Measurements from ENCODE around the gene SEPTIN14. TPM values are rescaled to one million over a fixed set of nuclear protein-coding genes. Genes with fewer than 3 reads are reported as not detected.
"Not testable (repeated sequence)": the region's sequence is repeated elsewhere in the genome, so short reads cannot be mapped to it uniquely, and the experiment has no call there.

SEPTIN14 gene
- total RNA-seq, 1 donor from 2014 or later: not detected

DNA sequence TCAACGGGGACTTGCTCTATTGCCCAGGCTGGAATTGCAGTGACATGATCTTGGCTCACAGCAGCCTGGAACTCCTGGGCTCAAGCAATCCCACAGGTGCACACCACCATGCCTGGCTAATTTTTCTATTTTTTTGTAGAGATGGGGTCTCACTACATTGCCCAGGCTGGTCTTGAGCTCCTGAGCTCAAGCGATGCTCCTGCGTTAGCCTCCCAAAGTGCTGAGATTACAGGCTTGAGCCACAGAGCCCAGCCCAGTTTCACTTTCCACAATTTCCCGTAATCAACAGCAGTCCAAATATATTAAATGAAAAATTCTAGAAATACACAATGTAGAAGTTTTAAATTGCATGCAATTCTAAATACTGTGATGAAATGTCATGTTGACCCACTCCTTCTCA, 24.0 kb downstream of the SEPTIN14 start:
- no peak for FAIRE-seq
- Histone ChIP-seq H3K27me3 (ENCODE audit: control insufficient read depth, insufficient read depth, low read length) (no peaks in the 10 kb centered on the region), H3K36me3 (ENCODE audit: control insufficient read depth, insufficient read depth, low read length) (no peaks in the 10 kb centered on the region), H3K4me3 (ENCODE audit: low read depth, low read length) (no peak overlapping the region)
- TF ChIP-seq, protein P1, sequence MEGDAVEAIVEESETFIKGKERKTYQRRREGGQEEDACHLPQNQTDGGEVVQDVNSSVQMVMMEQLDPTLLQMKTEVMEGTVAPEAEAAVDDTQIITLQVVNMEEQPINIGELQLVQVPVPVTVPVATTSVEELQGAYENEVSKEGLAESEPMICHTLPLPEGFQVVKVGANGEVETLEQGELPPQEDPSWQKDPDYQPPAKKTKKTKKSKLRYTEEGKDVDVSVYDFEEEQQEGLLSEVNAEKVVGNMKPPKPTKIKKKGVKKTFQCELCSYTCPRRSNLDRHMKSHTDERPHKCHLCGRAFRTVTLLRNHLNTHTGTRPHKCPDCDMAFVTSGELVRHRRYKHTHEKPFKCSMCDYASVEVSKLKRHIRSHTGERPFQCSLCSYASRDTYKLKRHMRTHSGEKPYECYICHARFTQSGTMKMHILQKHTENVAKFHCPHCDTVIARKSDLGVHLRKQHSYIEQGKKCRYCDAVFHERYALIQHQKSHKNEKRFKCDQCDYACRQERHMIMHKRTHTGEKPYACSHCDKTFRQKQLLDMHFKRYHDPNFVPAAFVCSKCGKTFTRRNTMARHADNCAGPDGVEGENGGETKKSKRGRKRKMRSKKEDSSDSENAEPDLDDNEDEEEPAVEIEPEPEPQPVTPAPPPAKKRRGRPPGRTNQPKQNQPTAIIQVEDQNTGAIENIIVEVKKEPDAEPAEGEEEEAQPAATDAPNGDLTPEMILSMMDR (IDR thresholded peaks at IDR 0.05; ENCODE audit: insufficient read depth, low read length, severe bottlenecking): no peak
- no peak for DNase-seq (ENCODE audit: low read depth)

GRCh38 chr7:55827577-55827976, 35.0 kb downstream of the SEPTIN14 start:
- no peaks in the 10 kb centered on the region for H3K36me3 ChIP-seq (ENCODE audit: control insufficient read depth, insufficient read depth, low read length)
- TF ChIP-seq, protein P1 (IDR thresholded peaks at IDR 0.05; ENCODE audit: insufficient read depth, low read length, severe bottlenecking): no peak
- no peak overlapping the region for H3K4me3 ChIP-seq (ENCODE audit: low read depth, low read length)
- FAIRE-seq: no peak
- no peaks in the 10 kb centered on the region for H3K27me3 ChIP-seq (ENCODE audit: control insufficient read depth, insufficient read depth, low read length)
- DNase-seq (ENCODE audit: low read depth): no peak

DNA sequence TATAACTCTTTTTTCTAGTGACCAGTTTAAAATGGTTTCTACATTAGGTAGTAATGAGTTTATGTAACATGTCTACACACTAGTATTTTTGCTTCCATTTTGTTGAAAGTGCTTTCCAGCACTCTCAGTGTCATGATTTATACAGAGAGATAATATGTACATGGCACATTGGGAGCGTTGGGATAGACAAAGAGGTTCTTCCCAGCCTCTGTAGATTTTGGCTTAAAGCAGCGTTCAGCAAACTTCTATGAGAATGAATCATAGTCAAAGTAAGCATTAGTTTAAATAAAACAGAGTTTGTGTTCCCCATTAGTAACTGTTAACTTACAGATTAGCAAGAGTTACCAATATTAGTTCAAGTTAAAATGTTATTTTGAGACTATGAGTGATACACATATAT, 43.9 kb downstream of the SEPTIN14 start:
- DNase-seq (ENCODE audit: low read depth): no peak
- FAIRE-seq: no peak
- TF ChIP-seq, protein P1 (IDR thresholded peaks at IDR 0.05; ENCODE audit: insufficient read depth, low read length, severe bottlenecking): no peak
- H3K36me3 ChIP-seq (ENCODE audit: control insufficient read depth, insufficient read depth, low read length): no peaks in the 10 kb centered on the region
- H3K4me3 ChIP-seq (ENCODE audit: low read depth, low read length): no peak overlapping the region
- no peaks in the 10 kb centered on the region for H3K27me3 ChIP-seq (ENCODE audit: control insufficient read depth, insufficient read depth, low read length)

DNA sequence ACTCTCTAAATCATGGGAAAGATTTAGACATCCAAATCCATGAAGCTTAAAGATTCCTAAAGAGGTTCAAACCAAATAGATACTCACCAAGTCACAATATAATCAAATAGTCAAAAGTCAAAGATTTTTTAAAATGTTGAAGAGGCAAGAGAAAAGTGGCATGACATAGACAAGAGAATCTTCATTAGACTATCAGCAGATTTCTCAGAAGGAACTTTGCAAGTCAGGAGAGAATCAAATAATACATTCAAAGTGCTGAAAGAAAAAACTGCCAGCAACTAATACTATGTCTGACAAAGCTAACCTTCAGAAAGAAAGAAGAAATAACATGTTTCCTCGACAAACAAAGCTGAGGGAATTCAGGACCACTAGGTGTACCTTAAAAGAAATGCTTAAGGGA, 65.3 kb downstream of the SEPTIN14 start:
- not testable (repeated sequence) for DNase-seq (ENCODE audit: low read depth); FAIRE-seq; H3K4me3 ChIP-seq (ENCODE audit: low read depth, low read length); H3K27me3 ChIP-seq (ENCODE audit: control insufficient read depth, insufficient read depth, low read length); H3K36me3 ChIP-seq (ENCODE audit: control insufficient read depth, insufficient read depth, low read length)

- Histone ChIP-seq H3K27me3 (ENCODE audit: control insufficient read depth, insufficient read depth, low read length) (no peaks in the 10 kb centered on the region), H3K36me3 (ENCODE audit: control insufficient read depth, insufficient read depth, low read length) (no peaks in the 10 kb centered on the region), H3K4me3 (ENCODE audit: low read depth, low read length) (no peak overlapping the region)
- TF ChIP-seq, protein P1 (IDR thresholded peaks at IDR 0.05; ENCODE audit: insufficient read depth, low read length, severe bottlenecking): no peak
- FAIRE-seq (no peak), DNase-seq (ENCODE audit: low read depth) (peak; percentile 86)
These were observed 68.0 kb downstream of the SEPTIN14 start for GRCh38 chr7:55794527-55794926.

DNA sequence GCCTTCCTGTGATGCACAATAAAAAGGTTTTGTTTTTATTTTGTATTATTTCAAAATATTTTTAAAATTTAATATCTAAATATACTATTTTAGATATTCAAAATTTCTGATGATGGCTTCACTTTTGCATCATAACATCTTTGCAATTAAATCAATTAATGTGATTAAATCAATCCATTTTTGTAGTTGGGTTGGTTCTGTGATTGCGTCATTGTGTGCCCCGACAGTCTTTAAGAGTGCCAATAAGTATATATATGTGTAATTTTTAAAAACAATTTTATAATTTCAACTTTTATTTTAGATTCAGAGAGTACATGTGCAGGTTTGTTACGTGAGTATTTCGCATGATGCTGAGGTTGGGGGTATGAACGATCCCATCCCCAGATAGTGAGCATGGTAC, 70.5 kb downstream of the SEPTIN14 start:
- DNase-seq (ENCODE audit: low read depth): no peak
- no peak for FAIRE-seq
- H3K27me3 ChIP-seq (ENCODE audit: control insufficient read depth, insufficient read depth, low read length): no peaks in the 10 kb centered on the region
- TF ChIP-seq, protein P1 (IDR thresholded peaks at IDR 0.05; ENCODE audit: insufficient read depth, low read length, severe bottlenecking): no peak
- H3K4me3 ChIP-seq (ENCODE audit: low read depth, low read length): no peak overlapping the region
- no peaks in the 10 kb centered on the region for H3K36me3 ChIP-seq (ENCODE audit: control insufficient read depth, insufficient read depth, low read length)
